Measurements from ENCODE around the gene RIPK3.

Gene RIPK3

DNA sequence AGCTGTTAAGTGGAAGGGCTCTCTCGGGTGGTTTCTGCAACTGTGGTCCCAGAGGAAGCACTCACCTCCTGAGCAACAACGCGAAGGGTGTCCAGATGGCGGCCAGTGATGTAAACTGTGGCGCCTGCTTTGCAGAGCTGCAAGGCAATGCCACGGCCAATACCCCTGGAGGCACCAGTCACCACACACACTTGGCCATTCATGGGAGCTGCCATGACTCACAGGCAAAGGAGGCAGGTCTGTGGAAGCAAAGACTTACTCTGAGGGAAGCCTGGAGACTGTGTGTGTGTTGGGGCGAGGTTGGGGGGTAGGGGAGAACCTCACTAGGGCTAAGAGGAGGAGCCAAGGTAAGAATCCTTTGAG lies 40.9 kb downstream of the RIPK3 start:
- DNase-seq: peak; percentile 22

DNA sequence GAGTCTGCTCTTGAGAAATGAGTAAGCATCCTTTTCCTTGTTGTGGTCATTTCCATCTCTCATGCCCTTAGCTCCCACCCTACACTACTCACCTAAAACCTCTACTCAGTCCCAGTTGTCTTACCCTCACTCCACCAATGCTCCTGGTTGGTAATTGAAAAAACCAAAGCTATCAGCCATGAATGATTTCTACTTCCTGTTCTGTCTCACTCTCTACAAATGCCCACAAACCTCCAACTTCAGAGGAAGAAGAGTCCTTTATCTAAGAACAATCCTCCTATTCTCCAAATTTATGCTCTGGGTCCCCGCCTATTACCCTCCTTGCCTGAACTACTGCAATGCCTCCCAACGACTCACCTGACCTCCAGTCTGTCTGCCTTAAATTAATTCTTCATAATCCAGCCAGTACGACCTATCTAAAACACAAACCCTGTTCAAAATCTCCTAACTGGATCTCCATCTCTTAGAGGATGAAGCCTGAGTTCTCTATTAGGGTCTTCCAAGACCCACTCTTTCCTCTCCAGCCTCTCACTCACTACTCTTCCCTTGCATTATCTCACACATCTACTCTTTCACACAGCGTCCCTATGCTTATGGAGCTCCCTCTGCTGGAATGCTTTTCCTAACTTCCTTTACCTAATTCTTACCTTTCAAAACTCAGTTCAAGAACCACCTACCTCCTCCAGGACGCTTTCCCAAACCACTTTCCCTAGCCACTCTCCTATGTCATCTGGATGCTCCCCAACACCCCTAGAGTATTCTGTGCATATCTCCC lies 42.4 kb downstream of the RIPK3 start:
- no peak for DNase-seq

DNA sequence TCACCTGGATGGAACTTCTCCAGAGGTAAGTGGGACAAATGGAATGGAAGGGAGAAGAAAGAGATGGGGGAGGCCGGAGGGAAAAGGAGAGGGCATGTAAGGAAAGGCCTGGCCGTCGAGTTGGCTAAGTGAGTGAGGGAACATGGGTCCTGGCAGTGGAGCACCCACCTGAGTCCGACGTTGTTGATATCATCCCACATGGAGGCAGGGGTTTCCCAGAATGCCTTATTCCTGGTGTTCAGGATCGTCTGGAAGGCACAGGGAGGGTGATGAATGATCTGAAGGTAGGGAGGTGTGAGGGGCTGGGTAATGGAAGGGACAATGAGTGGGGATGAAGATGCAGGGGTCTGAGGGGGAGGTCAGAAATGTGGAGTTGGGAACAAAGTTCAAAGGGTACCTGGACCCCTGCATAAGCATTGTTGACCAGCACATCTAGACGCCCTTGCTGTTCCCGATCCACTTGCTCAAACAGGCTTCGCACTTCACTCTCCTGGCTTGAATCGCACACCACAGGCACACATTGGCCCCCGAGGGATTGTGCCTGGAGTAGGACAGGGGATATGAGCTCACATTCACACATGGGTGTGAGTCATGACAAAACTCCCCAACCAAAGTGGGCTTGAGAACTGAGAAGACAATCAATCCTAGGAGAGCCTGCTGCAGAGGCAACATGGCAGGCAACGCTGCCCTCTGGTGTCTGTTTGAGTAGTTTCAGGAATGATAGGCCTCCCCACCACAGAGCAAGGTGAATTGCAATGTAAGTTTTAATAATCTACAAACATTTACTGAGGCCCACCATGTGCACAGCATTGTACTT lies 43.2 kb downstream of the RIPK3 start:
- DNase-seq: peak; percentile 82

DNA sequence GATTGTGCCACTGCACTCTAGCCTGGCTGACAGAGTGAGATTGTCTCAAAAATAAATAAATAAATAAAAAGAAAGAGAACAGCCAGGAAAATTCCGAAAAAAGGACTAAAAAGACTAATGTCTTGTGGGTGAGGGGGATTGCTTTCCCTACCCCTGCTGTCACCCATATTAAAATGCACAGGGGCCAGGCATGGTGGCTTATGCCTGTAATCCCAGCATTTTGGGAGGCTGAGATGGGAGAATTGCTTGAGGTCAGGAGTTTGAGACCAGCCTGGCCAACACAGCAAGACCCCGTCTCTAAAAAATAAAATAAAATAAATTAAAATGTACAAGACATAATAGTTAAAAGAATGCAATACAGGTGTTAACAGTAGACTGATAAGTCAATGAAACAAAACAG lies 46.3 kb downstream of the RIPK3 start:
- no peak for DNase-seq

DNA sequence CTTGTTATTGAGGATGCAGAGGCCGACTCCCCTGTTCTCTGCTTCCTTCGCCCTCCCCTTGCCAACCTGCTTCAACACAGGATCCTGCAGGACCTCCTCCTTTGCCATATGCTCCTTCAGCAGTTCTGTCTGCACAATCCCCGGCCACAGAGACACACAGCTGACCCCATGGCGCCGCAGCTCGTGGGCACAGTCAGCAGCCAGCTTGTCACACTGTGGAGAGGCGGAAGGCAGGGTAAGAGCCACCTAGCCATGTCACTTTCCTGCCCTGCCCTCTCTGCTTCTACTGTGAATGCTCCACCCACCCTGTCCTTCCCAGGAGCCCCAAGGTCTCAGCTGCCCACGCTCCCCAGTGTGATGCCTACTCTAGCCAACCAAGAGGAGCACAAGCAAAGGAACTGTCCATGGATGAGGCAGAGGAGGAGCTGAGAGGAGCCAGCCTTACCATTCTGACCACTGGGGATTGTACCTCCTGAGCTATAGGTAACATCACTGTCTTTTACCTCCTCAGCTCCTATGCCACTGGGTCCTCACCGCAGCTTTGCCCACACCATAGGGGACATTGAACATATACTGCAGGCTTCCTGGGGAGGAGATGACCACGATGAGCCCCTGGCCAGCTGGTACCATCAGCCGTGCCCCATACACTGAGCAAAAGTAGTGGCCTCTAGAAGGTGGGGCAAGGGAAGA lies 47.5 kb downstream of the RIPK3 start:
- no peak for DNase-seq

DNA sequence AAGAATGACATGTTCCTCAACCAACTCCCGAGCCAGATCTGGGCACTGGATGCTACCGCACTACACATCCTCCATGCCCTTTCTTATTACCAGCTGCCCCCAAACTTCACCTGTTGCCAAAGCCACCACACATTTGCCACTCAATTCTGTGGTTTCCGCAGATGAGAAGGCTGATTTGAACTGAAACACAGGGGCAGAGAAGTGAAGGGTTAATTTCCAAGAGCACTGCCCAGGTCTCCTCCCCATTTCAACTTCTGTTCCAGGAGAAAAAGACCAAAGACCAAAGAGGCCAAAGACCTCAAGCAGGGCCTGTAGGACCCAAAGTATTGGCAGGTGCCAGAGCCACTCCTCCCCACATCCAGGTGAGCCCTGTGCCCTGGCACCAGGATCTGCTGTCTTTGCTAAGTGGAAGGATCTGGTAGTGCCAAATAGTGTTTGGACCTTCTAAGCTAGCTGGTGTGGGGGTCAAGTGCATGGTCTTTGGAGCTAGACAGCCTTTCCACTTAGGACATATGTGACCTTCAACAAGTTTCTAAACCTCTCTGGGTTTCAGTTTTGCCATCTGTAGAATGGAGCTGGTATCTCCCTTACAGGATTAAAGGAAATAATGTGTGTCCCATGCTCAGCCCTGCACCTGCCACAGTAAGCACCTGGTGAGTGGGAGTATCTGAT lies 48.2 kb downstream of the RIPK3 start:
- DNase-seq: no peak

DNA sequence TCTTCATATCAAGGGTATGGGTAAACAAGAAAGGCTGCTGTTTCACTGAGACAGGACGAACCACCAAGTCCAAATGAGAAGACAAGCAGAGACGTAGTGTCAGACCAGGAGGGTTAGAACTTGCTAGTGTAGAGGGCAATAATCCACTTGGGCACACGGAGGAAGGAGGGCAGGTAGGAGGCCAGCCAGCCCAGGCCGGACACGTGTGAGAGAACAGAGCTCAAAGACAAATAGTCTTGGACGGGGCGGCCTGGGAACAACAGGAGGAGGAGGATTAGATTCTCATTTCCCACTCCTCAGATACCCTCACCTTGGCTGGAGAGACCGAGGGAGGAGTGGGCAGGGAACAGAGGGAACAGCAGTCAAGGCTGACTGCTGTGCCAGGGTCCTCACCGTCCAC lies 49.0 kb downstream of the RIPK3 start:
- no peak for DNase-seq

DNA sequence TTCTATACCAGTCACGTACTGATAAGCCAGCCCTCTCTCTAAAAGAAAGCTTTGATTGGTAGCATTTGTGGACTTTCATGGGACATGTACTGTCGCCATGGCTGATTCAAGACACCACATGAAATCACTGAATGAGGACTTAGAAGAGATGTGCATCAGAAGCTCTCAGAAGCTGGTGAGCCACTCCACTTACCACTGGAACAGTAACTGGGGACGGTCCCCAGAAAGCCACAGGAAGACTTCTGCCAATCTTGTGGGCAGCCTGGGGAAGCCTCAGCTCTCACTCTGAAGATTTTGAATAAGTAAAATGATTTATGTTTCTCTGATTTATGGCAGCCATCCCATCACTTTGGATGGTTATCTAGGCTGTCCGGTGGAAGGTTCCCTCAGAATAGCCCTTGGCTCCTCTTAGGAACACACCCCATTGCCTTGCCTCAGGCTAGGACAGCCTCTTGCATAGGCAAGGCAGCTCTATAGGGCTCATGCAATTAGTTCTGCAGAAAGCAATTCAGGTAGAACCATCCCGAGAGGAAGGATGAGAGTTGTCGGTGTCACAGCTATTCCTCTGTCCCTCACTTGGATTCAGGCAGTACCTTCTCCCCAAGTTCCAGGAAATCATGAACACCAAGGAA lies 50.0 kb downstream of the RIPK3 start:
- DNase-seq: peak; percentile 82

DNA sequence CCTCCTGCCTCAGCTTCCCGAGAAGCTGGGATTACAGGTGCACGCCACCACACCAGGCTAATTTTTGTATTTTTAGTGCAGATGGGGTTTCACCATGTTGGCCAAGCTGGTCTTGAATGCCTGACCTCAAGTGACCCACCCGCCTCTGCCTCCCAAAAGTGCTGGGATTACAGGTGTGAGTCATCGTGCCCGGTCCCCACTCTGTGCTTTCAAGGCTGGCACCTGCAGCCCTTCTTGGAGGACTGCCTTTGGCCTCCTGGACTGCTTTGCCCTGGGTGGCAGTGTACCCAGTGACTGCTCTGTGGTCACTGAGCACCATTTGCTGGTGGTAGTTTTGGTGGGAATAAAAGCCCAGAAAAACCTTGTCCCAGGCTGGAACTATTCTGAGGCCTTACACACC lies 52.8 kb downstream of the RIPK3 start:
- DNase-seq: no peak

Data from stimulated activated CD4-positive, alpha-beta T cell treated with anti-CD3 and anti-CD28 coated beads, Interleukin-15, amount 100 ng/mL, for 24 hours (primary cell).